GM06990 (cell line): ENCODE results near the gene DMXL1.
"Not testable (repeated sequence)": the region's sequence is repeated elsewhere in the genome, so short reads cannot be mapped to it uniquely, and the experiment has no call there.

Source experiments
- DNase-seq: peaks from one replicate; pipeline ENCODE4 v3.0.0-alpha.2; 2011; ENCODE audit not compliant: insufficient read length; ENCODE audit errors: extremely low read depth
- H3K27me3 ChIP-seq: replicated peaks from 2 replicates; pipeline ENCODE4 v1.6.0; 2011; ENCODE audit warnings: low read length; ENCODE audit not compliant: control insufficient read depth, insufficient read depth
- H3K36me3 ChIP-seq: 2 replicates; pipeline ENCODE4 v1.5.1; 2011; ENCODE audit warnings: low read length; ENCODE audit not compliant: control insufficient read depth, insufficient read depth
- H3K4me3 ChIP-seq: replicated peaks from 2 replicates; pipeline ENCODE4 v1.5.1; 2011; ENCODE audit warnings: low read depth, mild to moderate bottlenecking, control low read depth, low read length
- TF ChIP-seq, protein P1 (sequence below): IDR thresholded peaks from 2 replicates; pipeline ENCODE4 v1.5.1; 2011; ENCODE audit warnings: low read length, control low read depth, mild to moderate bottlenecking, inconsistent platforms; ENCODE audit not compliant: insufficient read depth, poor library complexity, severe bottlenecking

The DMXL1 gene

DNA sequence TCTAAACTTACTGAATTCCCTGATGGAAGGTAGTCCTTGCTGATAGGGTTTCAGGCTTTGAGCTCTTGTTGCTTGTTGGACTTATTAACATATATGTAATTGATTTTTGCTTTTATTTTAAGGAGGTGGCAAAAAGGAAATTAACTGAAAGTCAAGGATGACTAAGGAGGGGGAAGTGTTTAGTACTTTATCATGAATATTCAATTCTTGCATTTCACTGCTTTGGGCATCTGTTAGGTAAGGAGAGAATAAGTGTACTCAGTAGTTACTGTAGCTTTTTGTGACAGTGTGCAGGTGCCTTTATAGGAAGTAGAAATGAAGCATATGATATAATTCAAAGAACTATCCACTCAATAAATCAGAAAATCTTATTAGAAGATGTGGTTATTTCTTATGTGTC is 47.1 kb downstream of the DMXL1 start:
- TF ChIP-seq, protein P1, sequence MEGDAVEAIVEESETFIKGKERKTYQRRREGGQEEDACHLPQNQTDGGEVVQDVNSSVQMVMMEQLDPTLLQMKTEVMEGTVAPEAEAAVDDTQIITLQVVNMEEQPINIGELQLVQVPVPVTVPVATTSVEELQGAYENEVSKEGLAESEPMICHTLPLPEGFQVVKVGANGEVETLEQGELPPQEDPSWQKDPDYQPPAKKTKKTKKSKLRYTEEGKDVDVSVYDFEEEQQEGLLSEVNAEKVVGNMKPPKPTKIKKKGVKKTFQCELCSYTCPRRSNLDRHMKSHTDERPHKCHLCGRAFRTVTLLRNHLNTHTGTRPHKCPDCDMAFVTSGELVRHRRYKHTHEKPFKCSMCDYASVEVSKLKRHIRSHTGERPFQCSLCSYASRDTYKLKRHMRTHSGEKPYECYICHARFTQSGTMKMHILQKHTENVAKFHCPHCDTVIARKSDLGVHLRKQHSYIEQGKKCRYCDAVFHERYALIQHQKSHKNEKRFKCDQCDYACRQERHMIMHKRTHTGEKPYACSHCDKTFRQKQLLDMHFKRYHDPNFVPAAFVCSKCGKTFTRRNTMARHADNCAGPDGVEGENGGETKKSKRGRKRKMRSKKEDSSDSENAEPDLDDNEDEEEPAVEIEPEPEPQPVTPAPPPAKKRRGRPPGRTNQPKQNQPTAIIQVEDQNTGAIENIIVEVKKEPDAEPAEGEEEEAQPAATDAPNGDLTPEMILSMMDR = no peak
- Histone ChIP-seq H3K27me3 (no peaks in the 10 kb centered on the region), H3K4me3 (no peak overlapping the region), H3K36me3 (peaks cover 3% of the 10 kb centered on the region; the same call in 1 of the 2 replicates)
- no peak for DNase-seq

- Histone ChIP-seq H3K36me3 (peaks cover 3% of the 10 kb centered on the region; the same call in 1 of the 2 replicates), H3K4me3 (no peak overlapping the region), H3K27me3 (no peaks in the 10 kb centered on the region)
- TF ChIP-seq, protein P1 = no peak
- no peak for DNase-seq
Measured at GRCh38 chr5:119120893-119121292, 50.0 kb downstream of the DMXL1 start.

DNA sequence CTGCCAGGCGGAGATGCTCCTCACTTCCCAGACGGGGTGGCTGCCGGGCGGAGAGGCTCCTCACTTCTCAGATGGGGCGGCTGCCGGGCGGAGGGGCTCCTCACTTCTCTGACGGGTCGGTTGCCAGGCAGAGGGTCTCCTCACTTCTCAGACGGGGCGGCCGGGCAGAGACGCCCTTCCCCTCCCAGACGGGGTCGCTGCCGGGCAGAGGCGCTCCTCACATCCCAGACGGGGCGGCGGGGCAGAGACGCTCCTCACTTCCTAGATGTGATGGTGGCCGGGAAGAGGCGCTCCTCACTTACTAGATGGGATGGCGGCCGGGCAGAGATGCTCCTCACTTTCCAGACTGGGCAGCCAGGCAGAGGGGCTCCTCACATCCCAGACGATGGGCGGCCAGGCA is 51.6 kb downstream of the DMXL1 start:
- not testable (repeated sequence) for H3K36me3 ChIP-seq, H3K27me3 ChIP-seq, DNase-seq

DNA sequence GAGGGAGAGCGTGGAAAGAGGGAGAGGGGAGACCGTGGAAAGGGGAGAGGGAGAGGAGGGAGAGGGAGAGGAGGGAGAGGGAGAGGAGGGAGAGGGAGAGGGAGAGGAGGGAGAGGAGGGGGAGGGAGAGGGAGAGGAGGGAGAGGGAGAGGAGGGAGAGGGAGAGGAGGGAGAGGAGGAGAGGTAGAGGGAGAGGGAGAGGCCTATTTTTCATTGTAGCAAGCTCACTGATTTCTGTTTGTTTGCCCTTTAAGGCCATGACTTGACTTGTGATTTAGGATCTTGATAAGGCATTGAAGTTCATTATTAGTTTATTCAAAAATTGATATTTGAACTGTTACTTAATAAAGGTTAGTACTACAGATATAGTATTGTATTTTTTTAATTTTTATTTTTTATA is 52.4 kb downstream of the DMXL1 start:
- no peak for DNase-seq
- TF ChIP-seq, protein P1 = no peak
- no peak overlapping the region for H3K4me3 ChIP-seq
- 0 out of 2 replicates have a peak, but pooled peaks cover 1% of the 10 kb centered on the region for H3K36me3 ChIP-seq
- H3K27me3 ChIP-seq = no peaks in the 10 kb centered on the region

More for the DNA sequence above, 51.6 kb downstream of the DMXL1 start:
- H3K4me3 ChIP-seq = not testable (repeated sequence)

- TF ChIP-seq, protein P1 = no peak
- Histone ChIP-seq H3K36me3 (peaks cover 7% of the 10 kb centered on the region), H3K27me3 (no peaks in the 10 kb centered on the region), H3K4me3 (no peak overlapping the region)
- DNase-seq = no peak
Measured at GRCh38 chr5:119129770-119130169, 58.9 kb downstream of the DMXL1 start.

DNA sequence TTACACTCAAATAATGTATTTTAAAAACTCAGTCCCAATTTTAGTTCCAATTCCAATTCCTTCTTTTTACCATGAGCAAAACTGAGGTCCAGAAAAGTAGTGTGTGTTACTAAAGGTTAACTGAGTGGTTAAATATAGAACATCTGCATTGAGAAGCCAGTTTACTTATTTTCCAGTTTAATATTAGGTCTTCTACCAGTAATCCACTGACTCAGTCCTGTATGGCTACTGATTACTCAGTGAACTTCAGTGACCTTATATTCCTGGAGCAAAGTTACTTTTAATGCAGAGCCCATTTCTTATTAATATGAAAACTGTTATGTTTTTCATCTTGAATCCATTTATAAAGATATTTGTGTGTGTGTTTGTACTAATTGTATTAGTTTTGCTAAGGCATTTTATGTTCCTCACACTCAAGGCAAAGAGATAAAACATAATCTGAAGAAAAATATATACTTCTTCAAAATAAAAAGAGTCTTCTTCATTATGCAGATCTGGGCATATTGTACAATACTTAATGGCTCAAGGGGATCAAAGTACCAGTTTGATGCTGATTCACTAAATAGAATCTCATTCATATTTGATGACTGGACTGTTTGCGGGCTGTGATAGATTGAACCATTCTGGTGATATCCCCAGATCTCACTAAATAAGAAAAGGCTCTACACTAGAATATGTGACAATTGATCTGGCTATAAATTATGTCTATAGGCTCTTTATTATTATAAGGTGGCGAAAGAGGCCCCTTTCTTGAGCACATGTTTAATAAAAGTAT is 60.8 kb downstream of the DMXL1 start:
- no peak for DNase-seq
- TF ChIP-seq, protein P1 = no peak
- H3K36me3 ChIP-seq = peaks cover 12% of the 10 kb centered on the region
- H3K27me3 ChIP-seq = no peaks in the 10 kb centered on the region
- H3K4me3 ChIP-seq = no peak overlapping the region

GRCh38 chr5:119135743-119136142 is 64.9 kb downstream of the DMXL1 start:
- H3K4me3 ChIP-seq, DNase-seq, H3K27me3 ChIP-seq: not testable (repeated sequence)
- H3K36me3 ChIP-seq = peaks cover 18% of the 10 kb centered on the region
